Thyroid gland (tissue), 4 donors: Measurements from ENCODE around the gene RBMS1.

Experiments used
- POLR2A ChIP-seq, 2 donors: fragments of 450-650 bp; IDR thresholded peaks; one replicate each; pipeline ENCODE4 v1.6.1; 2017; ENCODE audit warnings: antibody characterized with exemption in 2 of 2, mild to moderate bottlenecking in 2 of 2, moderate library complexity in 1 of 2
- TF ChIP-seq, protein P1 (sequence below), 6 experiments: fragments of 200-600 bp in 3 of 6; fragments of 450-650 bp in 3 of 6; sonication (generic) in 3 of 6; IDR thresholded peaks; one replicate each; pipeline ENCODE4 v1.5.1; 2016 to 2019; ENCODE audit warnings: antibody characterized with exemption in 6 of 6, mild to moderate bottlenecking in 2 of 6, inconsistent platforms in 1 of 6, moderate library complexity in 1 of 6

DNA sequence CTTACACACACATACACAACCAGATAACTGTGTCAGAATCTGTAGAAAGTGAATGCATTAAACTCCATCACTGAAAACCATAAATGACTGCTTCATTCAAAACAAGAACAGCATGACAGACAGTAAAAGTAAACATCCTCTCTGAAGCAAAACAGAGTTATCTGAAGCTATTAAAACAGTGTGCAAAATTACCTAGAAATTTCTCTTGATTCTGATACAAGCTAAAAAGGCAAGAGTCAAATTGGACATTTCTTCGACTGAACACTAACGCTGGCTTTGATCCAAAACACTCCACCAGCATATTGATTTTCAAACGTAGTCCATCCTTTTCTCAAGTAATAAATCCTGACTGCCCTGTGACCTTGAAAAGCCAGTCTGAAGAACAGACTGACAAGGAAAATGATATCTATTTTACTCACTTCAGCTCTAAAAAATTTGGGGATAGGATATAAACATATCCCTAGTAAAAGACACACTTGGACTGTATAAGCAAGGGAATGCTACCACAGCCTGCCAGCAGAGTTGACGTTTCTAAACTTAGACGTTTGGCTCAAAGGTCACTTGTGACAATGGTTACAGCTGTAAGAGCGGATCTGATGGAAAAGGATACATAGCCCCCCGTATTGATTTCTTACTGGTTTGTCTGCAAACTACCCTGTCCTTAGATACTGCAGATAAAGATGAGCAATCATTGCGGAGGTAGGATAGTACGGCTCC is 164.6 kb downstream of the RBMS1 start:
- TF ChIP-seq, protein P1, sequence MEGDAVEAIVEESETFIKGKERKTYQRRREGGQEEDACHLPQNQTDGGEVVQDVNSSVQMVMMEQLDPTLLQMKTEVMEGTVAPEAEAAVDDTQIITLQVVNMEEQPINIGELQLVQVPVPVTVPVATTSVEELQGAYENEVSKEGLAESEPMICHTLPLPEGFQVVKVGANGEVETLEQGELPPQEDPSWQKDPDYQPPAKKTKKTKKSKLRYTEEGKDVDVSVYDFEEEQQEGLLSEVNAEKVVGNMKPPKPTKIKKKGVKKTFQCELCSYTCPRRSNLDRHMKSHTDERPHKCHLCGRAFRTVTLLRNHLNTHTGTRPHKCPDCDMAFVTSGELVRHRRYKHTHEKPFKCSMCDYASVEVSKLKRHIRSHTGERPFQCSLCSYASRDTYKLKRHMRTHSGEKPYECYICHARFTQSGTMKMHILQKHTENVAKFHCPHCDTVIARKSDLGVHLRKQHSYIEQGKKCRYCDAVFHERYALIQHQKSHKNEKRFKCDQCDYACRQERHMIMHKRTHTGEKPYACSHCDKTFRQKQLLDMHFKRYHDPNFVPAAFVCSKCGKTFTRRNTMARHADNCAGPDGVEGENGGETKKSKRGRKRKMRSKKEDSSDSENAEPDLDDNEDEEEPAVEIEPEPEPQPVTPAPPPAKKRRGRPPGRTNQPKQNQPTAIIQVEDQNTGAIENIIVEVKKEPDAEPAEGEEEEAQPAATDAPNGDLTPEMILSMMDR (IDR thresholded peaks at IDR 0.05): no peak
- TF ChIP-seq POLR2A (IDR thresholded peaks at IDR 0.05): no peak
